Stimulated activated CD8-positive, alpha-beta memory T cell treated with anti-CD3 and anti-CD28 coated beads, Interleukin-12 subunit alpha, Interleukin-12 subunit beta, amount 100 ng/mL, for 1 hour (primary cell): Measurements from ENCODE around the gene SGMS2.

Source experiments
- DNase-seq: peaks from one replicate; pipeline ENCODE4 v3.0.0-alpha.2; 2020; ENCODE audit warnings: low read depth

SGMS2 gene

DNA sequence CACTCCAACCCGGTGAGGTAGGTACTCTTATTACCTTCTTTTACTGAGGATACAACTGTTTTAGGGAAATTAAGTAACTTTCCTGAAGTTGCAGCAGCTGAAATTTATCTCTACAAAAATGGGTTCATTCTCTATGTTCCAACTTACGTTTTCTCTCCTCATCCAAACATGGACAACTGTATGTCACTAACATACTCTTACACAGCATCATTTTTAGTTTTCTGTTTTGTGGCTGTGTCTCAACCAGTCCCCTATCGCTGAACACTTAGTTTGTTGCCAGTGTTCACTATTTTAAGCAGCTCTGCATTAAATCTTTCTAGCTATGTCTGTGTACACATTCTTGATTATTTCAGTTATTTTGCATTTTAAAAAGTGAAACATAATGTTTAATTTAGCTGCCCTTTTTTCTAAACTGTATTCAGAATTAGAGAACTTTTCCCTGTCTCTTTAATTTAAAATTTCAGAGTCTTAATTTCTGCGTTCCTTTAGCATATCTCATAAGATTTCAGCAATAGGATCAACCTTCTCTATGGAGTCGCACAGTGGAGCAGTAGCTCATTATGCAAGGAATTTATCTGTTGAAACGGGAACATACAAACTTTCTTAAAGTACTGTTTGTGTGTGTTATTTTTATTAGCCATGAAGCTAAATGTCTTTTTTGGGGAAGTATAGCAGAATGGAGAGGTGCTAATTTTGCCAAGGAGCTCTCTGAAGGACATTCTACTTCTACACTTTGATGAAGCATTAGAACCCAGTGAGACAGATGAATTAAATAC is 3.8 kb downstream of the SGMS2 start:
- DNase-seq = no peak

DNA sequence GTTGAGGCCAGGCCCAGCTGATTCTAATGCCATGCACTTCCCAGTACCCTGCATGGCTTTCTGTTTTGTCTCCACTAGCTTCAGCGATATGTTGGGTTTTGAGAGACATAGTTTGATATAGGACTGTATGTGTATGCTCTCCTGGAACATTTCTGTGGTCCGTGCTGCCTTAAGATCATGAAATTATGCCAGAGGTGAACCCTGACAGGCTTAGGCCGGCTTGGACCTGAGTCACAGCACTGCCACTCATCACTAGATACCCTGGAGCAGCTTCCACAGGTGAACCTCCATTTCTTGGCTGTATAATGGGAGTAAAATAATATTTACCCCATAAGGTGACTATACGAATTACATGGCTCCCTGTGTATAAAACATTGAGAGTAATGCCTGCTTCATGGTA is 6.4 kb downstream of the SGMS2 start:
- no peak for DNase-seq

DNA sequence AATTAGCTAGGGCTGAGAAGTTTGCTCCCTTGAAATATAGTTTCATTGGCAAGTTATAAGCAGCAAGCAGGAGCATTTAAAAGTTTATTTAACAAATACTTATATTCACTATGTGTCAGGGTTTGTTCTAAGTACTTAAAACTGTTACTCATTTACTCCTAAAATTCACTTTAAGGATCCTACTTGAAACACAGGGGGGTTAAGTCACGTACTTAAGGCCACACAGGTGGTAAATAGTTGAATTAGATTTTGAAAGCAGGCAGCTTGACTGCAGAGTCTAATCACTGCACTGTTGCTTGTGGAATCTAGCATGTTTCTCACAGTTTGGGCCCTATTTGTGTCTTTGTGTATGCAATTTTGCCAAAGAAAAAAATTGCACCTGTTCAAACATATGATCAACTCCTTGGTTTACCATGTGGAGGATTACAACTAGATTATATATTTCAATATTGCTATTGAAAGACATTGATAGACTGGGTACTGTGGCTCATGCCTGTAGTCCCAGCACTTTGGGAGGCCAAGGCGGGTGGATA is 7.6 kb downstream of the SGMS2 start:
- no peak for DNase-seq

DNA sequence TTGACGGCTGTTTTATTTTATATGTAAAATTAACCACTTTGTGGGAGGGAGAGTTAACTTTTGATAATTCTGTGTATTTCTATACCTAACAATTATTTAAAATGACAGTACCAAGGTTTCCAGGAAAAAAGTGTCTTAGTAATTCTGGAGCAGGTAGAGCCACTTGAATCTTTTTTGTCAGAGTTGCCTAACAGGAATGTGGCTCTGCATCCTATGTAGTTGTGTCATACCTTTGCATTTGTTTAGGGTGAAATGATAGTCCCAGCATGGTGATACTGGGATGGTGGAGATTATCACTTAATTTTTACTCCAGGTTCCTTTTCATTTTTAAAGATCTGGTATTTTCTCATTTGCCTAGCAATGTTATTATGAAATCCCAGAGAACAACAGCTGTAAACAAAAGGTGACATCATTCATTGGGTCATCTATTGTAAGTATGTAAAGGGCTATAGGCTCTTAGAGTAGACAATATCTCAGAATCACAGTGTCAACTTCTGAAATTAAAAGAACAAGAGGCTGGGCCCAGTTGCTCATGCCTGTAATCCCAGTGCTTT is 9.6 kb downstream of the SGMS2 start:
- no peak for DNase-seq

DNA sequence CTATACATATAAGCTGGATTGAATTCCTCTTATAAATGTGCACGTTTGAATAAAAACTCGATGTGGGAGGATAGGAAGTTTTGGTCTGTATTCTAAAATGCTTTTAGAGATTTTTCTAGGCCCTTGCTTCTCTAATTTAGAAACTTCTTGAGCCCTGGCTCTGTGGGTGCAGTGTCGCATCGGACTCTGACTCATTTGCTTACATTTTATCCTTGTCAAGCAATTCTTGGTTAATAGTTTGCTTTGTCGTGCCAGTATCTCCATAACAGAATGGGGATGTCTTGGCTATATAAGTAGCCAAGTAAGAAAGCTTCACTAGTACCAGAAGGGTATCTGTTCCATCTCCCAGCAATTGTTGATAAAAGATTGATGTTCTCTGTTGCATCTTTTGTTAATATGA is 10.7 kb downstream of the SGMS2 start:
- no peak for DNase-seq

DNA sequence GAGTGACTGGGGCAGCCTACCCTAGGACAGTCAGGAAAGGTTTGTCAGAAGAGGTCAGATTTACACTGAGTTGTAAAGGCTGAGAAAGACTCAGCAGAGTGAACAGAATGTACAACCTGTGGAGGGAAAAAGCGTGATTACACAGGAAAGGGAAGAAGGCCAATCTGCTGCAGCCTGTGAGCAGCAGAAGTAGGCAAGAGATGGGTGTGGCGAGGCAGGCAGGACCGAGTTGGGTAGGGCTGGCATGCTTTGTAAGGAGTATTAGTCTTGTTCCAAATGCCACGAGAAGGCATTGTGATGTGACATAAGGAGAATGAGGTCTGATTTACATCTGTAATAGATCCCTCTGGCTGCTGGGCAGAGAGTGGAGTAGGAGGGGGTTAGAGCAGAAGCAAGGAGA is 12.6 kb downstream of the SGMS2 start:
- DNase-seq = no peak

GRCh38 chr4:107837776-107838618 is 13.3 kb downstream of the SGMS2 start:
- no peak for DNase-seq

DNA sequence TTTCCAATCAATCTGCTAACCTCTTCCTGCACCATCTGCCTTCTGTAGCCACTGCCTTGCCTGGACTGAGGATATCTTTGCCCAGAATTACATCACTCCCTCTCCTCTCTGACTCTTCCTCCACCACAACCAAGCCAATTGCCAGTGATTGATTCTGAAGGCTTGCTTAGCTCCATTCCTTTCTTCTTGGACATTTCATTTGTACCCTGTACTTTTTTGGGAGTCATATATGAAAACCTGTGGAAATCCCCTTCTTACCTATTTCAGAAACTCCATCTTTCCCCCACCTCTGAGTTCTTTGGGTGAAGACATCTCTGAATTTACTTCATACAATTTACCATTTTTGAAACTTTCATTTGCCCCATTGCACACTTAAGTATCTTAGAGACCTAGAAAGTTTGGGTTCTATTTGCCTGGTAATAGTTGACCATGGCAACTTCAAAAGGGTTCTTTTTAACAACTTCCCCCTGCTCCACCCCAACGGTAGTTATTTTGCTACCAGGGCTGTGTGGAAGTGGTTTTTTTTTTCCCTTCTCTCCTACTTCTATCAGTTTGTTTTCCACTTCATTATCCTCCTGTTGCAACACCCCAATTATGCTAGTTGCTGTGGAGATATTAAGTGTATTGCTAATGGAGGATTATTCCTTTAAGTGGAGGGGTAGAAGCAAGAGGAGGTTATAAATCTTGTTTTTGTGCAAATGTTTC is 14.3 kb downstream of the SGMS2 start:
- DNase-seq = no peak

- DNase-seq = no peak
These were observed 18.7 kb downstream of the SGMS2 start for GRCh38 chr4:107843391-107843790.

DNA sequence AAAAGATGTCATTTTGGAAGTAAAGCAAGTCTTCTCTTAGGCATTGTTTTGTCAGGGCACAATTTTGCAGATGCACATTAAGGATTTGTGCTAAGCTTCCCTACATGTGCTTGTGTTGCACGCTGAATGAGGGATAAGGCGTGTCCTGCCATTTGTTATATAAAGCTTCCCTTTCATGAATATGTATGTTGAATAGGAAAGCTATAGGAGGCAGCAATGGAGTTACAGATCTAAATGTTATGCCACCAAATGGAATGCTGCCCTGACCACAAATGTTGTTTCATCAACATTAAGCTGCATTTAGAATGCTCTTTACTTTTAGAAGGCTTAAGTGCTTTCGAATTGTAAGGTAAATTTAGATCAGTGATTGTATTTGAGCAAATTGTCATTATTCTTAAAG is 20.9 kb downstream of the SGMS2 start:
- no peak for DNase-seq

DNA sequence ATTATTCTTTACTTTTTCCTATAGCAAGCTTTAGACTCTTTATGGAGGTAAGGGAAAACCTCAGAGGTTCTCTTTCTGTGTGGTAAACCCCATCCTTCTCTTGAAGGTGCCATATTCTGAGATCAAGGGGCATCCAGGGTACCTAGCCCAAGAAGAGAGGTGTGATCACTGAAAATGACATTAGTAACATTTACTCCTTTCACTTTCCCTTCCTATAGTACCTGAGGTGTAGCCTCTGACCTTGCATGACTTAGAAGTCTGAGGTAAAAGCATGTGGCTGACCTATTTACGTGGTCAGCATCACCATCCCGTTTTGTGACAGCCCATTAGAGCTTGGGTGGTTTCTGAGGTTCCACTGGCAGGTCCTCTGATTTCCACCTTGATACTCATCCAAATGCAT is 25.7 kb downstream of the SGMS2 start:
- DNase-seq = no peak

GRCh38 chr4:107853444-107854355 is 29.0 kb downstream of the SGMS2 start:
- DNase-seq = no peak

DNA sequence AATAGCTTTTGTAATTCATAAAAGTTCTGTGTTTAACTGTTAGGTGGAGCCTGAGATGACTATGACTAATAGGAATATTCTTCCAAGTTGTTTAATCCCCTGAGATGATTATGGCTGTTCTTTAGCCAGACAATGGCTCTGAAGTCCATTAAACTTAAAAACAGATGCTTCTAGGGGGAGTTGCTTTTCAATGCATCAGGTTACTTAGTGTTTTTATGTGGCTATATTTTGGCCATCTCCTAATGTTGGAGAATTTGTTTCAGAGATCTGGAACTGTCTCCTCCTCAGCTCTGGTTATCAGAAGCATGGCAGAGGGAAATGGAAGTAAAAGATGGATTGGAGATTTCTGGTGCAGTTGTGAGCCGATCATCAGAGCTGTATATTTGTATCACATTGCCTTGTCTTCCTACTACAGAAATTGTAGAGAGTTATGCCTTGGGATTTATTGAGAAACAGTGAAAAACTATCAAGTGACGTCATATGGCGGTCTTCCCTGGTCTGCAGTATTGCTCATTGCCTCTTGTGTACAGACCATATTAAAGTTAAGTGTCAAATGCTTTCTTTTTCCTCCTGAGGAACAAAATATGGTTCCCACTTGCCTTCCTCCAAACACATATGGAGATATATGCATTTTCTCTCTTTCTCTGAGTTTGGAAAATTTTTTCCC is 29.8 kb downstream of the SGMS2 start:
- DNase-seq = no peak

DNA sequence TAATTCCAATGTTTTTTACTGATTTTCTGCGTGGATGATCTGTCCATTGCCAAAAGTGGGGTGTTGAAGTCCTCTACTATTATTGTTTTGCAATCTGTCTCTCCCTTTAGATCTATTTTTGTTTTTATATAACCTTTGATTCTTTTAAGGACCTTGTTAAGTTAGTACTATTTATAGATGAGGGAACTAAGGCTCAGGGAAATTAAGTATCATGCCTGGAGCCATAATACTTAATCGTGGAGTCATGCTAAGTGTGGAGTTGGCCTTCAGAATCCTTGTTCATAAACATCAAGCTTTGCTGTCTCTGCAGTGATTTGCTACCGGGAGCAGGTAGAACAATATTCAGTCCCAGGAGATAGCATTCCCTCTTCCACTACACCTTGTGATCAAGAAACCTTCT is 31.0 kb downstream of the SGMS2 start:
- DNase-seq = no peak

DNA sequence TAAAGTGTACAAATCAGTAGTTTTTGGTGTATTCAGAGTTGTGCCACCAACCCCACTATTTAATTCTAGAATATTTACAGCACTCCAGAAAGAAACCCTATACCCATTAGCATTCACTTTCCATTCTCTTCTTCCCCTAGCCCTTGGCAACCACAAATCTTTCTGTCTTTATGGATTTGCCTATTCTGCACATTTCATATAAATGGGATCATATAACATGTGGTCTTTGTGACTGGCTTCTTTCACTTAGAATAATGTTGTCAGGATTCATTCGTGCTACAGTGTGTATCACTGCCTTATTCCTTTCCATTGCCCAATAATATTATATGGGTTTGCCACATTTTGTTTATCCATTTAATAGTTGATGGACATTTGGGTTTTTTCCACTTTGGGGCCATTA is 32.2 kb downstream of the SGMS2 start:
- DNase-seq = no peak

DNA sequence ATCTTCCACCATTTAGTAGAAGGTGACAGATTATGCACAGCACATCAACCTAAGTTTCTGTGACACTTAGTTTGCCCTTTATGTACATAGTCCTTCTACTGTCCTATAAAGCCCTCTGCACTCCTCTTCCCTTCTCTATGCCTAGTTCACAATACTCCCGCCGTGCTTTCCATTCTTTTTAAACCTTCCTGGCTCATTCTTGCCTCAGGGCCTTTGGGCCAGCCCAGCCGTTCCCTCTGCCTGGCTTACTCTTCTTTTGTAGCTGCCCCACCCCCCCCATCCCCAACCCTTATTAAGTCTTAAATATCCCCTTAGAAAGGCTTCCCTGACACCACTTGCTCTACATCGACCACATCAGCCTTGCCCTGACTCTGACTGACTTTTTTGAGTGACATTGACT is 33.0 kb downstream of the SGMS2 start:
- no peak for DNase-seq

DNA sequence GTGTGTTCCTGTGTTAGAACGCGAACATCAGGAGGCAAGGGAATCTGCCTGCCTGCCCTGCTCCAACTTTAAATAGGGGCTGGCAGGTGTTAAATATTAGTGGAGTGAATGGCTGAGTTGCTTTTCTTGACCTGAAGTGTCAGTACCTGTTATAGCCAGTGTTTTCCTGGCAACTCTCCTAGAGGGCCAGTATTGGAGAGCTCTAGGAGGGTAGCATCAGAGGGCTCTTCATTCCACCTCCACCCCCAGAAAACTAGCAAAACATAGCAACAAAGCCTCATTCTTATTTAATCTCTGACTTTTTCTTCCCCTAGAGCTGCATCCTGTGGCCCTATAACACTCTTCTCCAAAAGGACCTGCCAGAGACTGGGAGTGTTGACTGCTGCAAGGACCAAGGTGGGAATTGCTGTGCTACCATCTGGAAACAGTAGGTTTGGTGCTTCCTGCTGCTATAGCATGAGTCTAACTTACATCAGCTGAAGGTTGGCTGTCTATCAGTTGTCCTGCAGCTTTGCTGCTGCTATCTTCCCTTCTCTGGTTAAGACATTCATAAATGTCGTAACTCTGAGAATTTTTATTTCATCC is 33.5 kb downstream of the SGMS2 start:
- DNase-seq = no peak

DNA sequence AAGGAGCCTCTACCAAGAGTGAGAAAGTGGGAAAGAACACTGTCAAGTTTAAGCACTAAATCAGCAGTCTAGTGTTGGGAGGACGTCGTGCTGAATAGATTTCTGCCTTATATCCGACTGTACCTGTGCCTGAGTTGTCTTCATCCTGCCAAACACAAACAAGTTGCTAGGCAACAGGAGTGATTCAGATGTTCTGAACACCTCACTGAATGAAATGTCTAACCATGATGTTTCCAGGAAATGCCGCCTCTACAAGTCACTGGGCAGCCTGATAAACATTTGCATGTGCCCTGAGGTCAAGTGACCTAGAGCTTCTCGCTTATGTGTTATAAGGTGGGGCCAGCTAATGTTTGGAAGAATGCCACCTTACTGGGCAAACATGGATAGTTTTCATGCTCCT is 37.9 kb downstream of the SGMS2 start:
- no peak for DNase-seq

- DNase-seq = no peak
These were observed 38.7 kb downstream of the SGMS2 start for GRCh38 chr4:107863416-107863815.

DNA sequence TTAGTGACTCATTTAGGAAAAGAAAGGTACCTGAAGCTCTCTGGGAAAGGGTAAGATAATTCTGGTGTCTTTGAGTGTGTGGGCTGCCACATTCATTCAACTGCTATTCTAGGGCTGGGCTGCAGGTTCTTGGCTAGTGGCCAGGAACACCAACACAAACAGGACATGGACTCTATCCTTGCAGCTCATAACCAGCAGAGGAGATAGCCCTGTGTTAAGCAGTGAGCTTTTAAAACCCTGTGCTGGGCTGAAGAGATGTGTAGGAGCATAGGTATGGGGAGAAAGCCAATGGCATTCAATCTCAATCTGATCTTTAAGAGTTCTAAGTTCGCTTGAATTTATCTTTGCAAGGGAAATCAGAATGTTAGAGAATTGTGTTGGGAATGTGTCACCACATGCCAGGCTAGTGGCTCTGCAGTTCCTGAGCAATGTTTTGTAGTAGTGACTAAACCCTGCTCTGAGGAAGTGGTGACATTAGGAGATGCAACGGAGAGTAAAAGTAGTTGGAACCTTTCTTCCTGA is 39.2 kb downstream of the SGMS2 start:
- no peak for DNase-seq
